HG02571 (cell line): Measurements from ENCODE around the gene CD63.

Experiments
- ATAC-seq: cut with Tn5 transposase; IDR thresholded peaks from one replicate; pipeline ENCODE4 v1.9.1; 2021; ENCODE audit warnings: mild to moderate bottlenecking, moderate library complexity; ENCODE audit not compliant: unreplicated experiment

The CD63 gene

GRCh38 chr12:55741931-55742680 is 13.3 kb upstream of the CD63 start:
- ATAC-seq = no peak

- no peak for ATAC-seq
These were observed 10.2 kb upstream of the CD63 start for GRCh38 chr12:55739025-55739378.

- ATAC-seq = peak; percentile 83
These were observed 9.6 kb upstream of the CD63 start for GRCh38 chr12:55738123-55739024.

GRCh38 chr12:55737581-55738122 is 8.8 kb upstream of the CD63 start:
- ATAC-seq = no peak

GRCh38 chr12:55736780-55737580 is 8.2 kb upstream of the CD63 start:
- no peak for ATAC-seq

GRCh38 chr12:55736076-55736475 is 7.3 kb upstream of the CD63 start:
- no peak for ATAC-seq

GRCh38 chr12:55734595-55734994 is 5.8 kb upstream of the CD63 start:
- ATAC-seq = no peak

GRCh38 chr12:55733858-55734257 is 5.0 kb upstream of the CD63 start:
- ATAC-seq = no peak

- ATAC-seq = no peak
These were observed 4.3 kb upstream of the CD63 start for GRCh38 chr12:55733021-55733555.

GRCh38 chr12:55732288-55732687 is 3.5 kb upstream of the CD63 start:
- ATAC-seq = no peak

GRCh38 chr12:55729819-55730818 is 1.3 kb upstream of the CD63 start:
- ATAC-seq = peak; percentile 27

GRCh38 chr12:55728186-55728938 is 447 bp downstream of the CD63 start:
- no peak for ATAC-seq

- ATAC-seq = no peak
These were observed 1.1 kb downstream of the CD63 start for GRCh38 chr12:55727643-55728185.

- no peak for ATAC-seq
These were observed 1.8 kb downstream of the CD63 start for GRCh38 chr12:55726971-55727370.

GRCh38 chr12:55725556-55725955 is 3.3 kb downstream of the CD63 start:
- ATAC-seq = no peak

GRCh38 chr12:55724940-55725309 is 3.9 kb downstream of the CD63 start:
- ATAC-seq = no peak

GRCh38 chr12:55724226-55724939 is 4.4 kb downstream of the CD63 start:
- ATAC-seq = no peak
